Transverse colon (tissue), 4 donors: Measurements from ENCODE around the gene IFT81. TPM values are rescaled to one million over a fixed set of nuclear protein-coding genes. Genes with fewer than 3 reads are reported as not detected.

Source experiments
- DNase-seq: peaks from one replicate; pipeline ENCODE4 v3.0.0-alpha.2; 2019
- H3K27ac ChIP-seq, 4 donors: fragments of 200-600 bp; sonication (generic); 2 replicates each; pipeline ENCODE4 v1.5.1; 2016 to 2018; ENCODE audit warnings: inconsistent platforms in 4 of 4
- H3K27me3 ChIP-seq: fragments of 200-600 bp; sonication (generic); 2 replicates; pipeline ENCODE4 v1.5.1; 2017; ENCODE audit warnings: inconsistent platforms
- H3K36me3 ChIP-seq, 4 donors: fragments of 200-600 bp; sonication (generic); 2 replicates each; pipeline ENCODE4 v1.5.1; 2017 to 2019; ENCODE audit warnings: inconsistent platforms in 4 of 4
- H3K4me1 ChIP-seq, 4 donors: fragments of 200-600 bp; sonication (generic); 2 replicates each; pipeline ENCODE4 v1.5.1; 2017 to 2020; ENCODE audit warnings: inconsistent platforms in 4 of 4
- H3K4me3 ChIP-seq, 4 donors: fragments of 200-600 bp; sonication (generic); 1 replicate in 1 of 4; 2 replicates in 3 of 4; pipeline versions ENCODE4 v1.5.1 to v1.6.1; 2017 to 2019; ENCODE audit warnings: inconsistent platforms in 4 of 4
- H3K9me3 ChIP-seq, 2 donors: fragments of 200-600 bp; sonication (generic); 2 replicates each; pipeline ENCODE4 v1.5.1; 2017 to 2019; ENCODE audit warnings: inconsistent platforms in 2 of 2
- EP300 ChIP-seq: sonication (generic); formaldehyde crosslinking; IDR thresholded peaks from one replicate; pipeline ENCODE4 v1.6.1; 2017; ENCODE audit warnings: antibody characterized with exemption, low read depth
- POLR2A ChIP-seq: fragments of 450-650 bp; IDR thresholded peaks from one replicate; pipeline ENCODE4 v1.6.1; 2016; ENCODE audit warnings: antibody characterized with exemption, mild to moderate bottlenecking, moderate library complexity
- POLR2AphosphoS5 ChIP-seq, 3 donors: sonication (generic); formaldehyde crosslinking; IDR thresholded peaks; one replicate each; pipeline ENCODE4 v1.6.1; 2016; ENCODE audit warnings: antibody characterized with exemption in 3 of 3
- WGBS, 2 donors: methylation state at CpG; one replicate each; pipeline ENCODE4 v1.1.5; 2018; ENCODE audit warnings: low coverage in 1 of 2; 5-methylcytosine and 5-hydroxymethylcytosine counted together
- in situ Hi-C, 4 donors: fragments of 200-750 bp; cut with MboI; loops; one replicate each; pipeline versions ENCODE4 v1.15.0 to v1.15.1; 2017; ENCODE audit warnings: low sequenced_read_pairs in 3 of 4, low pct_ligation_motif_present in 1 of 4, low pct_unique_long_range_greater_than_20kb in 1 of 4
- intact Hi-C: fragments of 100-400 bp; cut with DNase I; formaldehyde crosslinking; loops from one replicate; pipeline ENCODE4 v1.15.1; 2023; ENCODE audit warnings: low total_unique reads
- total RNA-seq, 4 donors: library from RNA; depleted of rRNA; stranded (reverse); fragments of >200 nt; gene quantifications; one replicate each; pipeline ENCODE4 v1.1.0, GENCODE V29; 2016
- TF ChIP-seq, protein P1 (sequence below), 5 experiments: fragments of 200-600 bp in 3 of 5; fragments of 450-650 bp in 2 of 5; sonication (generic) in 3 of 5; IDR thresholded peaks; 1 replicate in 2 of 5; 2 replicates in 3 of 5; pipeline ENCODE4 v1.5.1; 2016 to 2017; ENCODE audit warnings: antibody characterized with exemption in 5 of 5, inconsistent platforms in 3 of 5, mild to moderate bottlenecking in 2 of 5, moderate library complexity in 1 of 5

Gene IFT81
- total RNA-seq, 4 donors from 2014 or later = 2.6 to 14.8 (median 6.4) TPM

GRCh38 chr12:110243227-110243626 lies 119.1 kb downstream of the IFT81 start:
- in situ Hi-C loops = no loop called here
- TF ChIP-seq, protein P1, sequence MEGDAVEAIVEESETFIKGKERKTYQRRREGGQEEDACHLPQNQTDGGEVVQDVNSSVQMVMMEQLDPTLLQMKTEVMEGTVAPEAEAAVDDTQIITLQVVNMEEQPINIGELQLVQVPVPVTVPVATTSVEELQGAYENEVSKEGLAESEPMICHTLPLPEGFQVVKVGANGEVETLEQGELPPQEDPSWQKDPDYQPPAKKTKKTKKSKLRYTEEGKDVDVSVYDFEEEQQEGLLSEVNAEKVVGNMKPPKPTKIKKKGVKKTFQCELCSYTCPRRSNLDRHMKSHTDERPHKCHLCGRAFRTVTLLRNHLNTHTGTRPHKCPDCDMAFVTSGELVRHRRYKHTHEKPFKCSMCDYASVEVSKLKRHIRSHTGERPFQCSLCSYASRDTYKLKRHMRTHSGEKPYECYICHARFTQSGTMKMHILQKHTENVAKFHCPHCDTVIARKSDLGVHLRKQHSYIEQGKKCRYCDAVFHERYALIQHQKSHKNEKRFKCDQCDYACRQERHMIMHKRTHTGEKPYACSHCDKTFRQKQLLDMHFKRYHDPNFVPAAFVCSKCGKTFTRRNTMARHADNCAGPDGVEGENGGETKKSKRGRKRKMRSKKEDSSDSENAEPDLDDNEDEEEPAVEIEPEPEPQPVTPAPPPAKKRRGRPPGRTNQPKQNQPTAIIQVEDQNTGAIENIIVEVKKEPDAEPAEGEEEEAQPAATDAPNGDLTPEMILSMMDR (IDR thresholded peaks at IDR 0.05) = no peak
- TF ChIP-seq POLR2AphosphoS5 (IDR thresholded peaks at IDR 0.05) (no peak), POLR2A (no peak), EP300 (no peak)

GRCh38 chr12:110244372-110244771 lies 120.2 kb downstream of the IFT81 start:
- TF ChIP-seq POLR2A (no peak), EP300 (no peak), POLR2AphosphoS5 (IDR thresholded peaks at IDR 0.05) (no peak)
- TF ChIP-seq, protein P1 (IDR thresholded peaks at IDR 0.05) = no peak
- Histone ChIP-seq H3K27me3 (no peaks in the 10 kb centered on the region), H3K4me3 (no peak overlapping the region), H3K36me3 (no peaks in the 10 kb centered on the region), H3K4me1 (peaks cover 22 to 41% (median 38%) of the 10 kb centered on the region in 4 donors), H3K9me3 (no peaks in the 10 kb centered on the region), H3K27ac (no peak overlapping the region)
- WGBS, 2 donors = 83 to 87% methylated on average over 11 to 12 of the region's 12 CpGs
- no peak for DNase-seq
- in situ Hi-C loops = no loop called here
- intact Hi-C loops = no loop called here

More at GRCh38 chr12:110243227-110243626, 119.1 kb downstream of the IFT81 start:
- intact Hi-C loops = no loop called here
- no peak overlapping the region for H3K4me3 ChIP-seq
- no peaks in the 10 kb centered on the region for H3K9me3 ChIP-seq
- no peak overlapping the region for H3K27ac ChIP-seq
- no peaks in the 10 kb centered on the region for H3K36me3 ChIP-seq
- no peaks in the 10 kb centered on the region for H3K27me3 ChIP-seq
- no peak for DNase-seq
- WGBS, 2 donors = 97 to 100% methylated on average over 1 to 5 of the region's 5 CpGs
- peaks cover 10 to 30% (median 26%) of the 10 kb centered on the region in 4 donors for H3K4me1 ChIP-seq

DNA sequence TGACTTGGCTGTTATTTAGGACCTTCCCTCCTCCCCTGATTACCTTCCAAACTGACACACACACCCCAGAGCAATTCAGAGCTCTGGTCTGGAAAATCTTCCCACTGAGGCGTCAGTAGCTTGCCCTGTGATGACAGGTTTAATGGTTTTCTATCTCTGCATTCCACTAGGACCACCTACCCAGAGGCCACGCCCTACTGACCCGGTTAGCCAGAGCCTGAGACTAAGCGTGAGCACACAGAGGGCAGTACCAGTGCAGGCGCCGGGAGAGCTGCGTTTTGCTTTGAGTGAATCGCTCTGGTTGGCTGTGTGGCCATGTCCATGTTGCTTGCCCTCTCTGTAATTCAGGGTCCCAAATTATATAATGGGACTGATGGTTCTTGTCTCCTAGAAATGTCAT lies 120.7 kb downstream of the IFT81 start:
- 76 to 100% methylated on average over 1 to 8 of the region's 8 CpGs for WGBS, 2 donors
- in situ Hi-C loops = no loop called here
- Histone ChIP-seq H3K9me3 (no peaks in the 10 kb centered on the region), H3K4me3 (no peak overlapping the region), H3K36me3 (no peaks in the 10 kb centered on the region), H3K4me1 (peaks cover 26 to 46% (median 42%) of the 10 kb centered on the region in 4 donors), H3K27ac (peak overlapping the region in 1 of 4 donors; percentile 89), H3K27me3 (no peaks in the 10 kb centered on the region)
- DNase-seq = no peak
- no peak for TF ChIP-seq POLR2A
- TF ChIP-seq, protein P1 (IDR thresholded peaks at IDR 0.05) = no peak
- TF ChIP-seq POLR2AphosphoS5 (IDR thresholded peaks at IDR 0.05) = no peak
- TF ChIP-seq EP300 = no peak
- intact Hi-C loops = no loop called here

- intact Hi-C loops (no loop called here), in situ Hi-C loops (no loop called here)
- Histone ChIP-seq H3K36me3 (no peaks in the 10 kb centered on the region), H3K27ac (peak overlapping the region; percentile 80 to 89 (median 88)), H3K4me3 (no peak overlapping the region), H3K27me3 (no peaks in the 10 kb centered on the region), H3K9me3 (no peaks in the 10 kb centered on the region), H3K4me1 (peaks cover 27 to 51% (median 48%) of the 10 kb centered on the region in 4 donors)
- DNase-seq = peak; percentile 81
- TF ChIP-seq POLR2AphosphoS5 (IDR thresholded peaks at IDR 0.05) (peak in 2 of 3 donors; percentile 22 to 44), EP300 (no peak)
- TF ChIP-seq, protein P1 (IDR thresholded peaks at IDR 0.05) = peak; percentile 36 to 67 (median 51)
- 42% methylated on average over 3 of the region's 3 CpGs; no CpG with 5 or more reads in 1 of the 2 donors for WGBS, 2 donors
Observed at GRCh38 chr12:110245369-110245772, 121.2 kb downstream of the IFT81 start.
